ENCODE data around the gene OR6V1. TPM values are rescaled to one million over a fixed set of nuclear protein-coding genes. Genes with fewer than 3 reads are reported as not detected.

Gene OR6V1, protein sequence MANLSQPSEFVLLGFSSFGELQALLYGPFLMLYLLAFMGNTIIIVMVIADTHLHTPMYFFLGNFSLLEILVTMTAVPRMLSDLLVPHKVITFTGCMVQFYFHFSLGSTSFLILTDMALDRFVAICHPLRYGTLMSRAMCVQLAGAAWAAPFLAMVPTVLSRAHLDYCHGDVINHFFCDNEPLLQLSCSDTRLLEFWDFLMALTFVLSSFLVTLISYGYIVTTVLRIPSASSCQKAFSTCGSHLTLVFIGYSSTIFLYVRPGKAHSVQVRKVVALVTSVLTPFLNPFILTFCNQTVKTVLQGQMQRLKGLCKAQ
- not detected in 2 replicates for total RNA-seq
- total RNA-seq (2013), result not detected
- not detected in 2 replicates for polyA plus RNA-seq
- polyA minus RNA-seq, result not detected in 2 replicates

DNA sequence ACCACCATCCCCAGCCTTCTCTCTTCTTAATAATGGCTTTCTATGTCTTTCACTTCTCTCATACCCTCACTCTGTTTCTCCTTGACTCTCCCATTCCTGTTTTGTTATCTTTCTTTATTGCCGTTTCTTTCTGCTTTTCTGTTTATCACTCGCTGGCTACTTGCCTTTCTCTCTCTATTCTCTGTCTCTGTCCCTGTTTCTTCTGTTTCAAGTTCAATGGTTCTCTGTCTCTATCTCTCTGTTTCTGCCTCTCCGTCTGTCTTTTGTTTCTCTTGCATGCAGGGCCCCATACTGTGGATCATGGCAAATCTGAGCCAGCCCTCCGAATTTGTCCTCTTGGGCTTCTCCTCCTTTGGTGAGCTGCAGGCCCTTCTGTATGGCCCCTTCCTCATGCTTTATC, at the start of gene OR6V1:
OR6V1 (plus strand) TSS at position 301 of the 400 bp plus-strand sequence; CDS start at position 301, 0 bp downstream.
- no peak within 1 kb of the TSS for H3K4me2 ChIP-seq (replicated peaks; ENCODE audit: low read depth, low read length, poor library complexity, severe bottlenecking)
- H3K4me3 ChIP-seq (ENCODE audit: control extremely low read depth in 1 of 5, extremely low read depth in 1 of 5, insufficient read depth in 1 of 5, low read depth in 2 of 5, low read length in 4 of 5), result no peak within 1 kb of the TSS
- H3K36me3 ChIP-seq (replicated peaks in 1 of 2; ENCODE audit: control extremely low read depth in 1 of 2, control insufficient read depth in 1 of 2, extremely low read depth in 1 of 2, insufficient read depth in 2 of 2, low read length in 1 of 2), result no peaks in the 10 kb centered on the region
- Mint-ChIP-seq H3K27me3 (no peaks in the 10 kb centered on the region), H3K4me3 (no peak within 1 kb of the TSS), H3K9me3 (ENCODE audit: insufficient read depth) (no peaks in the 10 kb centered on the region), H3K4me1 (peaks cover 41% of the 10 kb centered on the region), H3K27ac (no peak within 1 kb of the TSS)
- H3K9ac ChIP-seq (ENCODE audit: low read length), result no peak within 1 kb of the TSS
- ChIA-PET CTCF (interaction anchor here (1.0 kb wide), 1 partner anchor 10 kb away, joined by 3 read pairs; no protein-coding TSS in a partner anchor), POLR2A (no interaction called here)
- intact Hi-C loops (cut with micrococcal nuclease), result no loop called here
- no peaks in the 10 kb centered on the region for H3K27me3 ChIP-seq (replicated peaks in 1 of 4; ENCODE audit: control extremely low read depth in 1 of 4, control insufficient read depth in 3 of 4, insufficient read depth in 4 of 4, low read length in 3 of 4)
- no peak within 1 kb of the TSS for H2AFZ ChIP-seq (ENCODE audit: insufficient read depth, low read depth, low read length, poor library complexity, severe bottlenecking)
- 95% methylated on average over 4 of the region's 4 CpGs for WGBS (ENCODE audit: insufficient coverage)
- peaks cover 22 to 30% of the 10 kb centered on the region in 2 donors for H3K4me1 ChIP-seq (ENCODE audit: control insufficient read depth in 2 of 2, insufficient read depth in 2 of 2, low read length in 2 of 2)
- no peaks in the 10 kb centered on the region for H4K20me1 ChIP-seq (ENCODE audit: control insufficient read depth, insufficient read depth, low read length, poor library complexity, severe bottlenecking)
- TF ChIP-seq, protein P1, sequence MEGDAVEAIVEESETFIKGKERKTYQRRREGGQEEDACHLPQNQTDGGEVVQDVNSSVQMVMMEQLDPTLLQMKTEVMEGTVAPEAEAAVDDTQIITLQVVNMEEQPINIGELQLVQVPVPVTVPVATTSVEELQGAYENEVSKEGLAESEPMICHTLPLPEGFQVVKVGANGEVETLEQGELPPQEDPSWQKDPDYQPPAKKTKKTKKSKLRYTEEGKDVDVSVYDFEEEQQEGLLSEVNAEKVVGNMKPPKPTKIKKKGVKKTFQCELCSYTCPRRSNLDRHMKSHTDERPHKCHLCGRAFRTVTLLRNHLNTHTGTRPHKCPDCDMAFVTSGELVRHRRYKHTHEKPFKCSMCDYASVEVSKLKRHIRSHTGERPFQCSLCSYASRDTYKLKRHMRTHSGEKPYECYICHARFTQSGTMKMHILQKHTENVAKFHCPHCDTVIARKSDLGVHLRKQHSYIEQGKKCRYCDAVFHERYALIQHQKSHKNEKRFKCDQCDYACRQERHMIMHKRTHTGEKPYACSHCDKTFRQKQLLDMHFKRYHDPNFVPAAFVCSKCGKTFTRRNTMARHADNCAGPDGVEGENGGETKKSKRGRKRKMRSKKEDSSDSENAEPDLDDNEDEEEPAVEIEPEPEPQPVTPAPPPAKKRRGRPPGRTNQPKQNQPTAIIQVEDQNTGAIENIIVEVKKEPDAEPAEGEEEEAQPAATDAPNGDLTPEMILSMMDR (IDR thresholded peaks at IDR 0.05), result no peak
- TF ChIP-seq EZH2 (IDR thresholded peaks at IDR 0.05; ENCODE audit: borderline replicate concordance, insufficient read depth, low read depth, low read length, poor library complexity, severe bottlenecking), result no peak
- H3K9me3 ChIP-seq (ENCODE audit: control extremely low read depth in 1 of 3, control insufficient read depth in 2 of 3, insufficient read depth in 1 of 3, low read length in 2 of 3), result peaks cover 0 to 8% (median 0%) of the 10 kb centered on the region in 3 donors
- DNase-seq (no peak), ATAC-seq (ENCODE audit: low read depth) (no peak)
- no peak within 1 kb of the TSS for H3K27ac ChIP-seq (ENCODE audit: low read length in 2 of 2)
- no peaks in the 10 kb centered on the region for H3K79me2 ChIP-seq (ENCODE audit: control insufficient read depth, insufficient read depth, low read length)

DNA sequence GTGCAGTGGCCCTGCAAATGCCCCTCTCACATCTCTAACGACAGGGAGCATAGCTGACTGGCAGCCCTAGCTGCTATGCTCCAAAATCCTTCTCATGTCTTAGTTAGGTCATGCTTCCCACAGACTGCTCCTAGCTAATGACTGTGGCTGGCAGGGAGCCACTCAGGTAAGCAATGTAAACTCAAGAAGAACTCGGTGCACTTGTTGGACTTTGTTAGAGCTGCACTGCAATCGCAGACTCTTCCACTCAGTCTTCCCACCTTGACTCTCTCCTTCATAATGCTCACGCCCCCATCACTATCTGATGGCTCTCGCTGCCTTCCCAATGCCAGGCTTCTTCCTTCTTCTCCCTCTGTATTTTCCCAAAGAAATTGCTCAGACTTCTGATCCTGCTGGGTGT, 49.2 kb upstream of the OR6V1 start:
- Histone ChIP-seq H3K9ac (ENCODE audit: low read length) (peak overlapping the region; percentile 38), H3K9me3 (ENCODE audit: control extremely low read depth in 1 of 3, control insufficient read depth in 2 of 3, insufficient read depth in 1 of 3, low read length in 2 of 3) (no peaks in the 10 kb centered on the region), H2AFZ (ENCODE audit: insufficient read depth, low read depth, low read length, poor library complexity, severe bottlenecking) (peak overlapping the region; percentile 81), H3K27ac (ENCODE audit: low read length in 2 of 2) (no peak overlapping the region), H4K20me1 (ENCODE audit: control insufficient read depth, insufficient read depth, low read length, poor library complexity, severe bottlenecking) (no peaks in the 10 kb centered on the region), H3K36me3 (replicated peaks in 1 of 2; ENCODE audit: control extremely low read depth in 1 of 2, control insufficient read depth in 1 of 2, extremely low read depth in 1 of 2, insufficient read depth in 2 of 2, low read length in 1 of 2) (no peaks in the 10 kb centered on the region), H3K27me3 (replicated peaks in 1 of 4; ENCODE audit: control extremely low read depth in 1 of 4, control insufficient read depth in 3 of 4, insufficient read depth in 4 of 4, low read length in 3 of 4) (no peaks in the 10 kb centered on the region), H3K4me2 (replicated peaks; ENCODE audit: low read depth, low read length, poor library complexity, severe bottlenecking) (peak overlapping the region; percentile 67), H3K4me1 (ENCODE audit: control insufficient read depth in 2 of 2, insufficient read depth in 2 of 2, low read length in 2 of 2) (peaks cover 5 to 12% of the 10 kb centered on the region in 2 donors), H3K79me2 (ENCODE audit: control insufficient read depth, insufficient read depth, low read length) (no peaks in the 10 kb centered on the region), H3K4me3 (ENCODE audit: control extremely low read depth in 1 of 5, extremely low read depth in 1 of 5, insufficient read depth in 1 of 5, low read depth in 2 of 5, low read length in 4 of 5) (peak overlapping the region in 4 of 5 experiments; percentile 5 to 39 (median 33))
- ATAC-seq (ENCODE audit: low read depth) (no peak), DNase-seq (no peak)
- Mint-ChIP-seq H3K4me1 (peaks cover 9% of the 10 kb centered on the region), H3K27ac (no peak overlapping the region), H3K9me3 (ENCODE audit: insufficient read depth) (no peaks in the 10 kb centered on the region), H3K27me3 (no peaks in the 10 kb centered on the region), H3K4me3 (peak overlapping the region; percentile 87)
- ChIA-PET POLR2A (no interaction called here), CTCF (interaction anchor here (0.7 to 24.7 kb wide), 37 partner anchors 10 to 468 kb away, joined by 3 to 809 read pairs (median 7); partner anchors contain the start of genes EPHB6, KEL and TAS2R40)
- 94% methylated on average over 5 of the region's 5 CpGs for WGBS (ENCODE audit: insufficient coverage)
- intact Hi-C loops (cut with micrococcal nuclease), result loop anchor here (1.0 to 2.0 kb wide), 7 partner anchors 94 to 399 kb away; no protein-coding TSS in a partner anchor
- TF ChIP-seq, protein P1 (IDR thresholded peaks at IDR 0.05), result no peak
- TF ChIP-seq EZH2 (IDR thresholded peaks at IDR 0.05; ENCODE audit: borderline replicate concordance, insufficient read depth, low read depth, low read length, poor library complexity, severe bottlenecking), result no peak

All from B cell (primary cell).